Endodermal cell (in vitro differentiated cells): ENCODE data around the gene FYN. TPM values are rescaled to one million over a fixed set of nuclear protein-coding genes. Genes with fewer than 3 reads are reported as not detected.

Experiments used
- DNase-seq: peaks from one replicate; pipeline ENCODE4 v3.0.0-alpha.2; 2017
- H3K27ac ChIP-seq: 2 replicates; pipeline ENCODE4 v1.5.1; 2013; ENCODE audit warnings: mild to moderate bottlenecking, low read depth, low read length, moderate library complexity
- H3K27me3 ChIP-seq: 2 replicates; pipeline ENCODE4 v1.6.1; 2013; ENCODE audit warnings: mild to moderate bottlenecking, low read length, moderate library complexity; ENCODE audit not compliant: insufficient read depth, control insufficient read depth, poor library complexity, severe bottlenecking
- H3K36me3 ChIP-seq: 2 replicates; pipeline ENCODE4 v1.7.0; 2013; ENCODE audit warnings: mild to moderate bottlenecking, low read length, moderate library complexity; ENCODE audit not compliant: control insufficient read depth, insufficient read depth
- H3K4me1 ChIP-seq: one replicate; pipeline ENCODE4 v1.7.0; 2013; ENCODE audit warnings: low read length; ENCODE audit not compliant: control insufficient read depth, insufficient read depth
- H3K4me3 ChIP-seq: 2 replicates; pipeline ENCODE4 v1.5.1; 2013; ENCODE audit warnings: mild to moderate bottlenecking, low read length, moderate library complexity
- H3K9ac ChIP-seq: 2 replicates; pipeline ENCODE4 v1.6.1; 2013; ENCODE audit warnings: mild to moderate bottlenecking, low read length, moderate library complexity; ENCODE audit not compliant: poor library complexity, severe bottlenecking; ENCODE audit errors: extremely low read depth
- H3K9me3 ChIP-seq: 2 replicates; pipeline ENCODE4 v1.6.1; 2013; ENCODE audit warnings: mild to moderate bottlenecking, low read length, moderate library complexity; ENCODE audit not compliant: control insufficient read depth
- H3K27ac Mint-ChIP-seq: 2 replicates; pipeline ENCODE4 v1.8.0; 2020; ENCODE audit warnings: mixed read lengths
- H3K27me3 Mint-ChIP-seq: 2 replicates; pipeline ENCODE4 v1.8.0; 2021; ENCODE audit warnings: mild to moderate bottlenecking, mixed read lengths; ENCODE audit not compliant: insufficient read depth
- H3K36me3 Mint-ChIP-seq: 2 replicates; pipeline ENCODE4 v1.8.0; 2020; ENCODE audit warnings: low read depth, mixed read lengths
- H3K4me1 Mint-ChIP-seq: 2 replicates; pipeline ENCODE4 v1.8.0; 2020; ENCODE audit warnings: mixed read lengths
- H3K4me3 Mint-ChIP-seq: 2 replicates; pipeline ENCODE4 v1.8.0; 2020; ENCODE audit warnings: mild to moderate bottlenecking, moderate library complexity, mixed read lengths
- H3K9me3 Mint-ChIP-seq: 2 replicates; pipeline ENCODE4 v1.8.0; 2020; ENCODE audit warnings: mild to moderate bottlenecking, mixed read lengths
- CTCF ChIP-seq: fragments of 200-600 bp; sonication (generic); conservative IDR thresholded peaks from 2 replicates; pipeline ENCODE4 v1.5.0; 2021; ENCODE audit warnings: antibody characterized with exemption, mild to moderate bottlenecking
- WGBS, 2 experiments: methylation state at CpG; one replicate each; pipeline versions ENCODE4 v1.1.5 to v1.1.7; 2013; ENCODE audit warnings: missing lambda C conversion rate in 2 of 2, mixed read lengths in 1 of 2; ENCODE audit not compliant: insufficient coverage in 1 of 2, insufficient read length in 1 of 2; 5-methylcytosine and 5-hydroxymethylcytosine counted together
- total RNA-seq, 2 donors: library from RNA; stranded (reverse); fragmentation: NEBNext Ultra II Directional in 1 of 2; extraction: Animal tissue kit (Norgen Biotek cat#: 25700) in 1 of 2; gene quantifications; 2 replicates in 1 of 2; 3 replicates in 1 of 2; pipeline ENCODE4 v1.2.1, GENCODE V29; 2021

FYN gene
- total RNA-seq, 2 donors from 2014 or later: 70.0 to 96.4 TPM

- no peaks in the 10 kb centered on the region for H3K9me3 Mint-ChIP-seq
- 60 to 85% methylated on average over 1 to 6 of the region's 6 CpGs for WGBS, 2 experiments
- H3K27me3 Mint-ChIP-seq: peaks cover 9% of the 10 kb centered on the region
- no peak for DNase-seq
- Histone ChIP-seq H3K27ac (no peak overlapping the region), H3K9ac (no peak overlapping the region), H3K36me3 (no peaks in the 10 kb centered on the region), H3K9me3 (no peaks in the 10 kb centered on the region), H3K27me3 (no peaks in the 10 kb centered on the region), H3K4me1 (peaks cover 5% of the 10 kb centered on the region), H3K4me3 (no peak overlapping the region)
- peaks cover 21% of the 10 kb centered on the region for H3K4me1 Mint-ChIP-seq
- no peak overlapping the region for H3K4me3 Mint-ChIP-seq
- no peak overlapping the region for H3K27ac Mint-ChIP-seq
- H3K36me3 Mint-ChIP-seq: no peaks in the 10 kb centered on the region
- TF ChIP-seq CTCF: no peak
Measured at GRCh38 chr6:111618407-111618806, 254.8 kb downstream of the FYN start.

- Histone ChIP-seq H3K27ac (no peak overlapping the region), H3K4me1 (peaks cover 5% of the 10 kb centered on the region), H3K9ac (no peak overlapping the region), H3K4me3 (no peak overlapping the region), H3K36me3 (no peaks in the 10 kb centered on the region), H3K27me3 (no peaks in the 10 kb centered on the region), H3K9me3 (peaks cover 5% of the 10 kb centered on the region)
- no peak overlapping the region for H3K4me3 Mint-ChIP-seq
- no peak overlapping the region for H3K27ac Mint-ChIP-seq
- peaks cover 9% of the 10 kb centered on the region for H3K27me3 Mint-ChIP-seq
- H3K4me1 Mint-ChIP-seq: peaks cover 21% of the 10 kb centered on the region
- WGBS, 2 experiments: 88 to 94% methylated on average over 2 to 4 of the region's 5 CpGs
- DNase-seq: peak; percentile 42
- H3K9me3 Mint-ChIP-seq: peaks cover 5% of the 10 kb centered on the region
- no peak for TF ChIP-seq CTCF
- H3K36me3 Mint-ChIP-seq: no peaks in the 10 kb centered on the region
Measured at GRCh38 chr6:111617149-111617548, 256.1 kb downstream of the FYN start.

GRCh38 chr6:111615916-111616612 is 257.2 kb downstream of the FYN start:
- DNase-seq: peak; percentile 38
- H3K36me3 ChIP-seq: no peaks in the 10 kb centered on the region
- Mint-ChIP-seq H3K9me3 (peaks cover 13% of the 10 kb centered on the region), H3K4me3 (no peak overlapping the region), H3K27ac (no peak overlapping the region), H3K4me1 (peaks cover 21% of the 10 kb centered on the region), H3K27me3 (peaks cover 9% of the 10 kb centered on the region), H3K36me3 (peaks cover 3% of the 10 kb centered on the region)
- 90 to 96% methylated on average over 6 to 12 of the region's 12 CpGs for WGBS, 2 experiments
- no peak for TF ChIP-seq CTCF
- no peak overlapping the region for H3K4me3 ChIP-seq
- H3K4me1 ChIP-seq: peaks cover 5% of the 10 kb centered on the region
- no peak overlapping the region for H3K9ac ChIP-seq
- no peak overlapping the region for H3K27ac ChIP-seq
- H3K9me3 ChIP-seq: peaks cover 13% of the 10 kb centered on the region
- no peaks in the 10 kb centered on the region for H3K27me3 ChIP-seq
